CD14-positive monocyte (primary cell): Measurements from ENCODE around the gene FAM168B. TPM values are rescaled to one million over a fixed set of nuclear protein-coding genes. Genes with fewer than 3 reads are reported as not detected.

Experiments
- DNase-seq, 3 donors: peaks; one replicate each; pipeline ENCODE4 v3.0.0-alpha.2; 2011 to 2022
- H2AFZ ChIP-seq: 2 replicates; pipeline ENCODE4 v1.6.0; 2012; ENCODE audit warnings: mild to moderate bottlenecking, low read depth, low read length, inconsistent platforms; ENCODE audit not compliant: insufficient read depth, poor library complexity, severe bottlenecking
- H3K27ac ChIP-seq, 2 donors: 1 replicate in 1 of 2; 2 replicates in 1 of 2; pipeline ENCODE4 v1.5.1; 2012 to 2013; ENCODE audit warnings: low read length in 2 of 2, control low read depth in 1 of 2, inconsistent platforms in 1 of 2, low read depth in 1 of 2, mild to moderate bottlenecking in 1 of 2
- H3K27me3 ChIP-seq, 2 donors: one replicate each; pipeline versions ENCODE4 v1.6.0 to v1.6.1; 2011 to 2013; ENCODE audit warnings: low read length in 2 of 2; ENCODE audit not compliant: control insufficient read depth in 2 of 2, insufficient read depth in 2 of 2
- H3K36me3 ChIP-seq, 2 donors: replicated peaks in 1 of 2; 1 replicate in 1 of 2; 2 replicates in 1 of 2; pipeline versions ENCODE4 v1.5.1 to v1.6.1; 2012 to 2013; ENCODE audit warnings: low read length in 2 of 2, control low read depth in 1 of 2, inconsistent platforms in 1 of 2, mild to moderate bottlenecking in 1 of 2; ENCODE audit not compliant: insufficient read depth in 2 of 2, control insufficient read depth in 1 of 2
- H3K4me1 ChIP-seq, 2 donors: 1 replicate in 1 of 2; 2 replicates in 1 of 2; pipeline versions ENCODE4 v1.5.1 to v1.6.1; 2012 to 2013; ENCODE audit warnings: low read length in 2 of 2, control low read depth in 1 of 2, inconsistent platforms in 1 of 2, mild to moderate bottlenecking in 1 of 2, moderate library complexity in 1 of 2; ENCODE audit not compliant: insufficient read depth in 2 of 2, control insufficient read depth in 1 of 2
- H3K4me2 ChIP-seq: replicated peaks from 2 replicates; pipeline ENCODE3; 2012; ENCODE audit warnings: low read length, moderate library complexity, mild to moderate bottlenecking; ENCODE audit not compliant: poor library complexity, severe bottlenecking; ENCODE audit errors: extremely low read depth
- H3K4me3 ChIP-seq, 3 experiments: fragments of 200-600 bp in 1 of 3; sonication (generic) in 1 of 3; replicated peaks in 1 of 3; 1 replicate in 2 of 3; 2 replicates in 1 of 3; pipeline ENCODE4 v1.5.1; 2011 to 2013; ENCODE audit warnings: low read length in 3 of 3, mild to moderate bottlenecking in 3 of 3, control low read depth in 2 of 3, low read depth in 2 of 3, inconsistent platforms in 1 of 3, moderate library complexity in 1 of 3
- H3K79me2 ChIP-seq: 2 replicates; pipeline ENCODE4 v1.6.0; 2012; ENCODE audit warnings: mild to moderate bottlenecking, control low read depth, inconsistent platforms, low read length, moderate library complexity; ENCODE audit not compliant: insufficient read depth
- H3K9ac ChIP-seq: 2 replicates; pipeline ENCODE4 v1.6.0; 2017; ENCODE audit warnings: low read length, mild to moderate bottlenecking; ENCODE audit not compliant: insufficient read depth, poor library complexity, severe bottlenecking
- H3K9me3 ChIP-seq, 2 donors: replicated peaks in 1 of 2; 1 replicate in 1 of 2; 2 replicates in 1 of 2; pipeline versions ENCODE4 v1.5.1 to v1.6.1; 2012 to 2013; ENCODE audit warnings: low read length in 2 of 2, control low read depth in 1 of 2; ENCODE audit not compliant: control insufficient read depth in 1 of 2, insufficient read depth in 1 of 2
- H4K20me1 ChIP-seq: 2 replicates; pipeline ENCODE4 v1.6.0; 2012; ENCODE audit warnings: mild to moderate bottlenecking, low read length, control low read depth, moderate library complexity; ENCODE audit not compliant: insufficient read depth
- H3K27ac Mint-ChIP-seq, 7 donors: one replicate each; pipeline ENCODE4 v1.8.0; 2020; ENCODE audit warnings: mild to moderate bottlenecking in 7 of 7, mixed read lengths in 7 of 7, moderate library complexity in 6 of 7, inconsistent platforms in 2 of 7
- H3K27me3 Mint-ChIP-seq, 3 donors: one replicate each; pipeline ENCODE4 v1.8.0; 2021 to 2022; ENCODE audit warnings: low read depth in 3 of 3, mild to moderate bottlenecking in 3 of 3, mixed read lengths in 3 of 3, moderate library complexity in 3 of 3, inconsistent platforms in 1 of 3
- H3K36me3 Mint-ChIP-seq, 2 donors: one replicate each; pipeline ENCODE4 v1.8.0; 2020; ENCODE audit warnings: mixed read lengths in 2 of 2, inconsistent platforms in 1 of 2, mild to moderate bottlenecking in 1 of 2
- H3K4me1 Mint-ChIP-seq: one replicate; pipeline ENCODE4 v1.8.0; 2020; ENCODE audit warnings: mild to moderate bottlenecking, mixed read lengths
- H3K4me3 Mint-ChIP-seq, 2 donors: one replicate each; pipeline ENCODE4 v1.8.0; 2020; ENCODE audit warnings: mild to moderate bottlenecking in 2 of 2, mixed read lengths in 2 of 2, moderate library complexity in 1 of 2
- H3K9me3 Mint-ChIP-seq, 7 donors: one replicate each; pipeline ENCODE4 v1.8.0; 2020 to 2022; ENCODE audit warnings: mixed read lengths in 7 of 7, mild to moderate bottlenecking in 6 of 7, moderate library complexity in 6 of 7, inconsistent platforms in 2 of 7
- CTCF ChIP-seq: fragments of 200-600 bp; IDR thresholded peaks from one replicate; pipeline ENCODE4 v1.8.0; 2022; ENCODE audit warnings: antibody characterized with exemption, mild to moderate bottlenecking
- WGBS: methylation state at CpG from one replicate; pipeline ENCODE4 v1.1.5; 2013; ENCODE audit warnings: missing lambda C conversion rate; ENCODE audit not compliant: insufficient coverage; 5-methylcytosine and 5-hydroxymethylcytosine counted together
- intact Hi-C, 2 donors: fragments of 100-400 bp; cut with micrococcal nuclease; formaldehyde crosslinking; loops; one replicate each; pipeline versions ENCODE4 v1.15.0 to v1.15.1; 2023
- polyA plus RNA-seq, 3 donors: library from polyadenylated mRNA; depleted of rRNA in 1 of 3; unstranded in 2 of 3; stranded (reverse) in 1 of 3; fragments of 300-500 nt in 2 of 3; fragments of >200 nt in 1 of 3; fragmentation: Illumina TruSeq in 2 of 3; gene quantifications; 1 replicate in 2 of 3; 2 replicates in 1 of 3; pipeline ENCODE4 v1.2.3, GENCODE V29; 2012 to 2021

Gene FAM168B
- polyA plus RNA-seq, 3 donors = 20.5 to 33.2 (median 22.6) TPM

- Histone ChIP-seq H3K4me2 (no peak overlapping the region), H3K27me3 (peaks cover 10 to 64% of the 10 kb centered on the region in 2 donors), H3K9ac (no peak overlapping the region), H4K20me1 (no peaks in the 10 kb centered on the region), H3K4me3 (no peak overlapping the region), H2AFZ (no peak overlapping the region), H3K36me3 (no peaks in the 10 kb centered on the region), H3K9me3 (no peaks in the 10 kb centered on the region), H3K79me2 (no peaks in the 10 kb centered on the region), H3K27ac (no peak overlapping the region), H3K4me1 (no peaks in the 10 kb centered on the region)
- Mint-ChIP-seq H3K9me3 (peaks cover 0 to 3% (median 0%) of the 10 kb centered on the region in 7 donors), H3K4me3 (peak overlapping the region in 1 of 2 donors; percentile 57), H3K27me3 (peaks cover 58 to 78% (median 70%) of the 10 kb centered on the region in 3 donors), H3K4me1 (no peaks in the 10 kb centered on the region), H3K27ac (no peak overlapping the region), H3K36me3 (no peaks in the 10 kb centered on the region)
- 51% methylated on average over 23 of the region's 23 CpGs for WGBS
- intact Hi-C loops = no loop called here
- TF ChIP-seq CTCF = no peak
- DNase-seq = no peak
These were observed 53.7 kb downstream of the FAM168B start for GRCh38 chr2:131039535-131039907.

- intact Hi-C loops = no loop called here
- Histone ChIP-seq H3K27me3 (peaks cover 14 to 69% of the 10 kb centered on the region in 2 donors), H3K4me2 (no peak overlapping the region), H3K27ac (no peak overlapping the region), H3K4me1 (no peaks in the 10 kb centered on the region), H3K4me3 (no peak overlapping the region), H4K20me1 (no peaks in the 10 kb centered on the region), H3K79me2 (no peaks in the 10 kb centered on the region), H3K9me3 (no peaks in the 10 kb centered on the region), H3K36me3 (no peaks in the 10 kb centered on the region), H3K9ac (no peak overlapping the region), H2AFZ (no peak overlapping the region)
- no peak for DNase-seq
- Mint-ChIP-seq H3K36me3 (no peaks in the 10 kb centered on the region), H3K27ac (no peak overlapping the region), H3K4me1 (no peaks in the 10 kb centered on the region), H3K4me3 (peak overlapping the region in 1 of 2 donors; percentile 57), H3K27me3 (peaks cover 62 to 82% (median 75%) of the 10 kb centered on the region in 3 donors), H3K9me3 (peaks cover 0 to 3% (median 2%) of the 10 kb centered on the region in 7 donors)
- no peak for TF ChIP-seq CTCF
- WGBS = 93% methylated on average over 5 of the region's 9 CpGs
These were observed 54.2 kb downstream of the FAM168B start for GRCh38 chr2:131039101-131039440.
